Kidney capillary endothelial cell (primary cell): Measurements from ENCODE around the gene DKC1.
"Not testable (repeated sequence)": the region's sequence is repeated elsewhere in the genome, so short reads cannot be mapped to it uniquely, and the experiment has no call there.

Experiments used
- DNase-seq: peaks from one replicate; pipeline ENCODE4 v3.0.0-alpha.2; 2018; ENCODE audit warnings: low spot score

The DKC1 gene

GRCh38 chrX:154791939-154792338, 29.3 kb downstream of the DKC1 start:
- DNase-seq = no peak

DNA sequence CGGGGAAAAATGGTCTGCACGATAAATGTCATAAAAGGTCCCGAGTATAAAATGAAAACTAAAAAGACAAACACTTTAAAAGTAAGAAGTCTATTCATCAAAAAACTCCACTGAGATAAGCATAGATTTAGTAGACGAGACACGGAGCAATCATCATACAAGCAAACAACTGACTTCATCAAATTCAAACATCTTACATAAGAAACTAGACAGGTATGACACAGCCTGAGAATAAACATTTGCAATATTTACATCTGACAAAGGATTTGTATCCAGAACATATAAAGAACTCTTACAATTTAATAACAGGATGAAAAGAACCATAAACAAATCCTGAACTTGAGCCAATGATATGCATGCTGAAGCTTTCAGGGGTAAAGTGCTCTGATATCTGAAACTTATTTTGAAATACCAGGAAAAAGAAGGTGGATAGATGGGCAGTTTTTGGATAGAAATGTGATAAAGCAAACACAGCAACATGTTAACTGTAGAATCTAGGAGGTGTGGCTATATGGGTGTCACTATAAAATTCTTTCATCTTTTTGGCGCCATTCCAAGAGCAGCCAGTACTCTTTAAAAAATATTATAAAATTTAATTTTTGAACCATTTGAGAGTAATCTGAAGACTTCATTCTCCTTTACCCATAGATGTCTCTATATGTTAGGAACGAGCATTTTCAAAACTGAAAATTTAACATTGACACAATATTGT, 30.6 kb downstream of the DKC1 start:
- DNase-seq = no peak

DNA sequence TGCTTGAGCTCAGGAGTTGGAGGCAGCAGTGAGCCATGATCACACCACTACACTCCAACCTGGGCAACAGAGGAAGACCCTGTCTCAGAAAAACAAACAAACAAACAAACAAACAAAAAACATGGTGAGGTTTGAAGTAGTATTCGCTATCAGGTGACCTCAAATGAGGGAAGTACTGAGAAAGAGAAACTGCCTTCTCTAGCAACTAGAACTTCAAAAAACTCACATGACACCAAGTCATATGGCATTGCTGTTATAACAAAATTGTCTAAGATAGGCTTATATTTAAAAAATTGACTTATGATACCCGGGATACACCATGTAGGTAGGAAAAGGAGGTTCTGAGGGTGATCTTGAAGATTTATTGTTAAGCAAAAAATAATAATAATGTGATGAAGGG, 32.4 kb downstream of the DKC1 start:
- DNase-seq = no peak

- no peak for DNase-seq
Observed at GRCh38 chrX:154797006-154797405, 34.3 kb downstream of the DKC1 start.

GRCh38 chrX:154799556-154800348, 37.1 kb downstream of the DKC1 start:
- DNase-seq = no peak

DNA sequence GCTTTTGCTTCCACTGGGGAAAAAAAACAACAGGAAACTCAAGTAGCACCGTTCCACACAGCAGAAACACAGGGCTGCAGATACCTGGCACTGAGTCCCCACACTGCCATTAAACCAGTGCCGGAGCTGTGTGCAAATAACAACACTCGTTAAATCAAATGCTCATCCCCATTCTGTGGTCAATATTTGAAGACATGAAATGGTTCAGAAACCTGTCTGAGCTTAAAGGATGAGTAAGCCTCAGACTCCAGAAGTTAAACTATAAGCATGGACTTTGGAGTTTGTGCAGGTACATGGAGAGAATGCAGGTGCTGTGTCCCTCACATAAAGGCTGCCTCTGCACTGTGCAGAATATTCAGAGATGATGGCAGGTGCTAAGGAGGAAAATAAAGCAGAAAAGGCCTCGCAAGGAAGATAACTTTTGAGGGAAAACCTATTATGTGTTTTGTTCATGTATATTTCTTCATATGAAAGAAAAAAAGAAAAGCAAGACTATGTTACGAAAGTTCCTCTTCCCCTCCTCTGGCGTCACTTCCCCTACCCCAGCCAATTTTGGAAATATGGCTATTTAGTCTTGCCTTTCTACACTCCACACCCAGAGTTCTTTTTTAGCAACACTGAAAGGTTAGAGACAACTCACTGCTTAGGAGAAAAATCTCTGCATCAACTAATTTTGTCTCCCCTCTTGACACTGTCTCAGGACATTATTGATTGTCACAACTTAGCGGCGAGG, 38.0 kb downstream of the DKC1 start:
- no peak for DNase-seq

DNA sequence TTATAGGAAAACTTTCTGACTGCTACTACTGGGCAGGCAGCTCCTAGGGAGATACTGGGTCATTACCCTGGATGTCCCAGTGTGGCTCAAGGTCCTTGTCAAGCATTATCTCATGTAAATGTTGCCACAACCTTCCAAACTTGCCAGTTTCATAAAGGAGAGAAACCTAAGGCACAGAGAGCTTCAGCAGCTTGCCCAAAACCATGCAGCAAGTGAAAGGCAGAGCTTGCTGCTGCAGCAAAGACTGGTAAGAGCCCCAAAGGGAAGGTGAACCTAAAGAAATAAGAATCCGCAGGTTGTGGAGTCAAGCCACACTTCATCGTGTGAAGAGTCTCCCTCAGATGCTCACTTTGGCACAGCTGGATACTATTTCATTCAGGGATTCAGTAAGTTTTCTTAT, 40.3 kb downstream of the DKC1 start:
- DNase-seq = no peak

DNA sequence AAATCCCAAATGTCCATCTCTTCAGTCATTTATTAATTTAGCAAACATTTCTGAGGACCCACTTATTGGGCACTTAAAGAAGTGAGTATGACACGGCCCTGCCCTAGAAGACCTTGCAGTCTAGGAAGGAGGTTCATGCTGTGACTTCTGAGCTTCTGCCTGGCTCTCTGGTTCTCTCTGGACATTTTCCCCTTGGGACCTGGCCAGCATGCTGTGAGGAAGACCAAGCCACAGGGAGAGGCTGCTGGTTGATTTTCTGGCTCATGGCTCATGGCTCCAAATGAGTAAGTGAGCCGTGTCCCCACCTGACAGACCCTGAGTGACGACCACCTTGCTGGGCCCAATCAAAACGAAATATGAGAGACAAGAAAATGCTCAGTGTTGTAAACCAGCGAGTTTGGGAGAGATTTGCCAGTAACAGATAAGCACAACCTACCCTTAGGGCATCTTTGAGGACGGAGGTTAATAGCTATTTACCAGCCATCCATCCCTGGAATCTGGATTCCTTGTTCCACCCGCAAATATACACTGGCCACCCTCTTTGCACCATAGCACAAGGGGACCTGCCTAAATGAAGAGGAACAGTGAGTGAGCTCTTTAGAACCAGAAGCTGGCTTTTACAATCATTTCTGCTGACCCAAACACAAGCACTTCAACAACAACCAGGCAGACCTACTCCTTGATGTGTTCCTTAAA, 41.7 kb downstream of the DKC1 start:
- no peak for DNase-seq

DNA sequence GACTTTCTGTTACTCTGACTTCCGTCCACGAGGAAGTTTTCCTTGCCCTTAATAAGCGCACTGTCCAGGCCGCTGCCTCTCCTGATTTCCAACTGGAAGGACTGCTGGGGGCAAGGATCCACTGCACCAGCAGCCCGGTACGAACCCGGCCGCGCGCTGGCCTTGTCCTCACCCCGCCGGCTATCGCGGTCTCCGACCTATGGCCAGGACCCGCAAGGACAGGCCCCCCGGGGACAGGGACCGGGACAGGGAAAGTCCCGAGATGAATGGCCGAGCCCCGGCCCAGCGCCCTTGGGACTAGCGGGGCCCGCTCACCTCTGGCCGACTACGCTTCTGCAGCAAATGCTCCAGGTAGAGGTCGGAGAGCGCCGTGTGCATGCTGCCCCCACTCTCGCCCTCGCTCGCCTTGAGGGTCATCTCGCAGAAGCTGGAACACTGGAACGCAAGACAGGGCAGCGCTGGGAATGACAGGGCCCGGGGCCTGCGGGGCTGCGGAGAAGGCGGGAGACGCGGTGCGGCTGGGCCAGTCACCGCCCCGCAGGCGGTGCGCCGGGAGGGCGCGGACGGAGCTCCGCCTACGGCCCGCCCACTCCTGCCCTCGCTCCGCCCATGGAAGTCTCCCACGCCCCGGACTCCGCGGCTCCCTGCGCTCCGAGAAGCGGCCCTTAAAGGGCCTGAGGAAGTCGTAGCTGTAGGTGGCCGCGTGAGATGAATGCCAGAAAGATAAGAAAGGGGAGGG, 42.5 kb downstream of the DKC1 start, which contains the start of gene MPP1:
MPP1 (minus strand) TSS at position 529 of the 739 bp plus-strand sequence; CDS start at position 417, 112 bp downstream.
- peak; percentile 42 for DNase-seq

DNA sequence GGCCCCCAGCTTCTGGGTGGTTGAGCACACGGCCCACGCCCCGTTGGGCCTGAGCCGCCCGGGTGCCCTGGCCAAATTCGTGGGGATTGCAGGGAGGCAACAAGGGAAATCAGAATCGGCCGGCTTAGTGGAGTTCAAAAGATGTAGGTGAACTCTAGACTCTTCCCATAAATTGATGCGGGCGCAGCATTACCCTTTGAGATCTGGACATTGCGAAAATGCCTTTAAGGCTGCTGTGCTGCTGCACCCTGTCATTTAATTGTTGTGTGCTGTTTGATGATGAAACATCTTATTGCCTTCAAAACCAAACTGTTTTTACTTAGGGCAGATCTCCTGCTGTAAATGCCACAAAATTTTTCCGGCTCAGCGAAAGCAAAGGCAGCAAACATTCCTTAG, 43.0 kb downstream of the DKC1 start:
- DNase-seq = no peak

DNA sequence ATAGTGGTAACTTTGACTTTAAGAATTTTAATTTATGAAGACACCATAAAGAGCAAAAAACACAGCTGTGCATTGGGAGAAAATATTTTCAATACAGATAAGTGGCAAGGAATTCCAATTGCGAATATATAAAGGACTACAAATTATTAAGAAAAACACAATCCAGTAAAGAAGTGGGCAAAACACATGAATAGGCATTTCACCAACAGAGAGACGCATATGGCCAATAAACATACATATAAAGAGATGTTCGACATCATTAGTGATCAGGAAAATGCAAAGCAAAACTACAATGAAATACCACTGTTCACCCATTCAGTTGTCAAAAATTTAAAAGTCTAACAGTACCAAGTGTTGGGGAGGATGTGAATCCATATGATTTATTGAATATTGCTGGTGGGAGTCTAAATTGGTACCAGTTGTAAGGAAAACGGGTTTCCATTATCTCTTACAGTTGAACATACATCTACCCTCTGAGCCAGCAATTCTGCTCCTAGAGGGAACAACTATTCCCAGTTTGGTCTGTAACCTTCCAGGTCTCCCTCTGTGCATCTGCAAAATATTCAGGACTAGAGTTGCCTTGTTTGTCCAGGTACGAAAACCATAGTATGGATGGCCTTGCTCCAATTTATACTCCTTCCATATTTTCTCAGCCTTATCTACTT, 44.3 kb downstream of the DKC1 start:
- no peak for DNase-seq

GRCh38 chrX:154809939-154810665, 47.4 kb downstream of the DKC1 start:
- DNase-seq = no peak

DNA sequence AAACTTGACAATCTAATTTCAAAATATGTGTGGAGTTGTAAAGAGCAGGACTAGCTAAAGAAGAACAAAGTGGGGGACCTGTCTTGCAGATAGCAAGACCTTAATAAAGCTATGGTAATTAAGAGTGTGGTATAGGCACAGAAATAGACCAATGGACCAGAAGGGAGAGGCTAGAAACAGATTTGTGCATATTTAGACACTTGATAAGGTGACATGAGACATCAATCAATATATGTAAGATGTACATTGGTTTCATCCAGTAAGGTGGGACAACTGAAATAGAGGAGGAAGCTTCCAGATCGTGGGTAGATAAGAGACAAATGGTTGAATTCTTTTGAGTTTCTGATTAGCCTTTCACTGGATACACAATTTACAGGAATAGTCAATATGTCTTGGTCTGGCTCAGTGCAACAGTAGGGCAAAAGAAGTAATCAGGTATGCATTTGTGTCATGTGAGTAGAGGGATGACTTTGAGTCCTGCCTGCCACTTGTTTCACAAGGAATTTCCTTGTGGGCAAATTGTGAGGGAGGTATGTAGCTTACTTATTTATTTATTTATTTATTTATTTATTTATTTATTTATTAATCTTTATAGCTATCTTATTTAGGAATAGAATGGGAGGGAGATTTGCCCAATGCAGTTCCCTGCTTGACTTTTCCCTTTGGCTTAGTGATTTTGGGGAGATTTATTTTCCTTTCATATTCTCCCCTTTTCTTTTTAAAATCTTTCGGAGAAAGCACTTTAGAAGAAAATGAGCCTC, 49.9 kb downstream of the DKC1 start:
- DNase-seq = no peak

DNA sequence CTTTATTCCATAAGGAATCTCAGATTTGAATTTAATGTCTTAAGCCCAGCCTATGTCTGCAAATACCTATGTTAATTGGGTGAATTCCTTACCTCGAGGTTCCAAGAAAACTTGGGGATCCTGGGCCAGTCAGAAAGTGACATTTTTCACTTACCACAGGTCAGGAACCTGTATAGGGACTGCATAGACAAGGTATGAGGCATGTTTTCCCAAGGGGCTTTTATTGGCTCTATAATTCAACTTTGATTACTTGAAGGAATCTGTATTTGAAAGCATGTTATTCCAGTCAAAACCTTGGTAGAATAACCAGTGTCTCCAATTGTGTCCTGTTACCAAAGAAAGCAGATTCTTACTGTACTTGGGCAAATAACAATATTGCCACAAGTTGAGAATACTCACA, 51.1 kb downstream of the DKC1 start:
- no peak for DNase-seq

DNA sequence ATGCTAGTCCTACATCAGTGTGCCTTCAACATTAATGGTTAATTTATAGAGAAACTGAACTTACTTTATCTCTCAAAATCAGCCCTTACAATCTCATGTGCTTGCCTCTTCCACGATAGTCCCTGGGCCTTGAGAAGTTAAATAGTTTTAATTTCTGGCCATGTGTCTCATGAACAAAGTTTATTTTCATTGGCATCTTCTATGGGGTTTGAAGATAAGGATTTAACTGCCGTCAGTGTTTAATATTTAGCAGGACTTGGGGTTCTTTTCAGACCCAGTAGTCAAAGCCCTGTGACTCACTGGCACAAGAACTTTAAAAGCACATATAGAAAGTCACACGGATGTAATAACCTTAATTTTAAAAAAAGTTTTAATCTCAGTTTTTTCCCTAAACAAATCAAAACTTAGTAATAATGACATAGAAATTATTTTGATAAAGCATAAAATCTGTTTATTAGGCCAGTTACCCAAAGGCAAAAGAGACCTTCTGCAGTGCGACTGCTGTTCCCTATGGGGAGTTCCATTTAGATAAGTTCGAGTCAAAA, 52.7 kb downstream of the DKC1 start:
- DNase-seq = no peak

GRCh38 chrX:154816326-154816898, 53.7 kb downstream of the DKC1 start:
- not testable (repeated sequence) for DNase-seq

DNA sequence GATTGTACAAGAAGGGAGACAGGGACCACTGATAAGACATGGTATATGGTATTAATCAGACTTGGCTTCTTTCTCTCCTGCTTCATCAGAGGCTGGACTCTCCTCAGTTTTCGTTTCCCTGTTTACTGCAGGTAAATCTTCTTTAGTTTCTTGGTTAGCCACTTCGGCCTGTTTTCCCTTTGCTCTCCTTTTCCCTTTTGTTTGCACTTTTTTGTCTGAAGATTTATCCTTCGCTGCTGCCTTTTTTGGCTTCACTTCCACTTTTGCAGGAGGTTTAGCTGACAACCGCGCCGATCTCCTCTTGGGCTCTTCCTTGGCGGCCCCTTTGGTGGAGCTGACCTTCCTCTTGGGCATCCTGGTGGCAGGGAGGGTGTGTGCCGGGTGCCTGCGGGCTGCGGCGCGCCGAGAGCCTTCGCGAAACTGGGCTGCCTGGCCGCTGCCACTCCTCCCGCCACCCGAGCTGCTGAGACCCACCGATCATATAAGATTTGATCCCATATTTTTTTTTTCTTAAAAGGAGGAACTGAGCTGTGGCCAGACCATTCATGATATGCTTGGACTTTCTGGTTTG, 54.5 kb downstream of the DKC1 start:
- DNase-seq = not testable (repeated sequence)
